ENCODE results near the gene OCIAD2. TPM values are rescaled to one million over a fixed set of nuclear protein-coding genes. Genes with fewer than 3 reads are reported as not detected.

Gene OCIAD2
- total and polyA plus RNA-seq, 2 of the 4 experiments (the other 2 are of a cell fraction) = 16.5 to 21.4 TPM

GRCh38 chr4:48836658-48837057 lies 69.9 kb downstream of the OCIAD2 start:
- Histone ChIP-seq H2AFZ (replicated peaks; ENCODE audit: low read length, poor library complexity) (no peak overlapping the region), H2BK15ac (ENCODE audit: low read depth, low read length) (no peak overlapping the region), H3K18ac (ENCODE audit: low read depth, low read length) (no peak overlapping the region), H3K9ac (ENCODE audit: low read depth, low read length) (no peak overlapping the region), H3K4me3 (ENCODE audit: insufficient read depth, low read depth, low read length) (no peak overlapping the region), H2BK5ac (ENCODE audit: low read depth, low read length, poor library complexity, severe bottlenecking) (no peak overlapping the region), H4K8ac (ENCODE audit: low read depth in 2 of 2, low read length in 2 of 2) (no peak overlapping the region), H4K5ac (ENCODE audit: low read depth, low read length) (no peak overlapping the region), H2BK20ac (ENCODE audit: low read depth, low read length) (no peak overlapping the region), H4K91ac (ENCODE audit: insufficient read depth, low read depth, low read length) (no peak overlapping the region), H2AK9ac (replicated peaks; ENCODE audit: low read depth, low read length, poor library complexity) (no peak overlapping the region), H3K27me3 (ENCODE audit: control insufficient read depth, insufficient read depth, low read length) (no peaks in the 10 kb centered on the region), H2AK5ac (ENCODE audit: low read depth, low read length) (no peak overlapping the region), H3K4me2 (ENCODE audit: low read depth, low read length) (no peak overlapping the region), H3K9me3 (ENCODE audit: control insufficient read depth, insufficient read depth, low read length) (no peaks in the 10 kb centered on the region), H2BK120ac (ENCODE audit: low read depth, low read length) (no peak overlapping the region), H4K20me1 (ENCODE audit: insufficient read depth, low read length) (no peaks in the 10 kb centered on the region), H3K9me1 (ENCODE audit: insufficient read depth, low read length) (peaks cover 4% of the 10 kb centered on the region; the same call in 1 of the 2 replicates), H3K4me1 (ENCODE audit: control insufficient read depth, insufficient read depth, low read length) (no peaks in the 10 kb centered on the region), H3K36me3 (ENCODE audit: control insufficient read depth, insufficient read depth, low read length) (peaks cover 34% of the 10 kb centered on the region), H3K79me1 (ENCODE audit: low read depth in 1 of 2, low read length in 2 of 2) (peaks cover 6 to 47% of the 10 kb centered on the region in 2 experiments), H3K56ac (ENCODE audit: extremely low read depth, insufficient read depth, low read length) (no peak overlapping the region), H3K14ac (replicated peaks; ENCODE audit: low read depth, low read length) (no peak overlapping the region), H3K4ac (ENCODE audit: low read depth, low read length) (no peak overlapping the region), H3K27ac (ENCODE audit: insufficient read depth, low read length) (no peak overlapping the region), H3K23ac (ENCODE audit: low read depth, low read length) (no peak overlapping the region)
- DNase-seq = no peak
- CTCF ChIA-PET = interaction anchor here (0.6 kb wide), 1 partner anchor 259 kb away, joined by 5 read pairs; no protein-coding TSS in a partner anchor
- dilution Hi-C loops (cut with HindIII; ENCODE audit: low sequenced_read_pairs, unreplicated experiment) = no loop called here
- in situ Hi-C loops (cut with MboI; ENCODE audit: low sequenced_read_pairs) = loop anchor here (25.0 kb wide), 2 partner anchors 99 to 249 kb away; no protein-coding TSS in a partner anchor
- no CpG with 5 or more reads among the region's 4 CpGs for WGBS, 2 experiments (ENCODE audit: extremely low coverage in 2 of 2, insufficient read length in 1 of 2)
- BruUV-seq (replicated peaks) = no TSS peak
- no peak for TF ChIP-seq USF2 (IDR thresholded peaks at IDR 0.05; ENCODE audit: low read depth, low read length)
- TF ChIP-seq RAD21 (IDR thresholded peaks at IDR 0.05; ENCODE audit: low read length) = no peak
- TF ChIP-seq MAFK (IDR thresholded peaks at IDR 0.05; ENCODE audit: low read depth, low read length) = peak; percentile 56
- TF ChIP-seq MAZ (IDR thresholded peaks at IDR 0.05; ENCODE audit: borderline replicate concordance, low read depth, low read length) = no peak
- POLR2A ChIA-PET (ENCODE audit: unreplicated experiment) = no interaction called here
- no peak for ATAC-seq (ENCODE audit: low read depth)
- intact Hi-C loops (cut with micrococcal nuclease) = no loop called here

Small RNA genes within 50 kb of the gene (microRNA-seq; reads per million reads assigned to microRNA genes)
- gene AC020593.1 (ENCODE audit: insufficient read depth, insufficient read length) (not detected), gene RNU6-158P (ENCODE audit: insufficient read depth, insufficient read length) (not detected)

Small RNA genes within 50 kb of the gene (small RNA-seq; reads per million reads assigned to genes)
- gene AC020593.1 = 0 reads per million in 5 experiments
- 0 reads per million in 5 experiments for gene RNU6-158P

Other genes starting within 250 kb of the OCIAD2 start
- gene FRYL, start 126.5 kb downstream of the OCIAD2 start, total RNA-seq (2012; rRNA removed) = 77.4 and 82.2 TPM in 2 replicates
- gene FRYL, start 126.5 kb downstream of the OCIAD2 start, polyA plus RNA-seq (2012; rRNA removed) = 7.7 and 9.9 TPM in 2 replicates
- 86.9 and 106 TPM in 2 replicates for gene OCIAD1, start 75.7 kb downstream of the OCIAD2 start, total RNA-seq (2012; rRNA removed)
- gene OCIAD1, start 75.7 kb downstream of the OCIAD2 start, polyA plus RNA-seq (2012; rRNA removed) = 84.3 and 112 TPM in 2 replicates
- not detected in 2 replicates for gene CWH43, start 79.5 kb upstream of the OCIAD2 start, total RNA-seq (2012; rRNA removed)
- not detected in 2 replicates for gene CWH43, start 79.5 kb upstream of the OCIAD2 start, polyA plus RNA-seq (2012; rRNA removed)